Measurements from ENCODE around the gene PCDHB8.
"Not testable (repeated sequence)": the region's sequence is repeated elsewhere in the genome, so short reads cannot be mapped to it uniquely, and the experiment has no call there.

Gene PCDHB8

GRCh38 chr5:141182248-141182647, 4.7 kb downstream of the PCDHB8 start, which contains the start of gene PCDHB16:
TSS of gene PCDHB16 (plus strand) at chr5:141182387. CDS start at chr5:141182560, 173 bp downstream.
- H3K9me3 ChIP-seq (replicated peaks; ENCODE audit: insufficient read depth, low read length): no peaks in the 10 kb centered on the region
- no peak within 1 kb of the TSS for H3K9ac ChIP-seq (ENCODE audit: low read length)
- no peak within 1 kb of the TSS for H3K27ac ChIP-seq (ENCODE audit: low read length)
- no peaks in the 10 kb centered on the region for H3F3A ChIP-seq (ENCODE audit: insufficient read depth, low read length)
- H3K4me3 ChIP-seq (ENCODE audit: low read length): no peak within 1 kb of the TSS
- no peaks in the 10 kb centered on the region for H4K20me1 ChIP-seq (ENCODE audit: insufficient read depth, low read length)
- H3K79me2 ChIP-seq (ENCODE audit: low read length): no peaks in the 10 kb centered on the region
- no peaks in the 10 kb centered on the region for H3K4me1 ChIP-seq (ENCODE audit: low read length)
- no peak within 1 kb of the TSS for H2AFZ ChIP-seq (ENCODE audit: low read length)
- no peaks in the 10 kb centered on the region; the same call in 1 of the 2 replicates for H3K27me3 ChIP-seq (replicated peaks; ENCODE audit: insufficient read depth, low read length)
- H3K9me2 ChIP-seq (replicated peaks; ENCODE audit: insufficient read depth, low read length): no peaks in the 10 kb centered on the region
- no peaks in the 10 kb centered on the region for H3K36me3 ChIP-seq (replicated peaks; ENCODE audit: insufficient read depth, low read length)
- no peak for DNase-seq
- no peak within 1 kb of the TSS for H3K4me2 ChIP-seq (ENCODE audit: low read depth, low read length)
- TF ChIP-seq EZH2 (optimal IDR thresholded peaks at IDR 0.05; ENCODE audit: low read depth, low read length) (no peak), EZH2phosphoT487 (IDR thresholded peaks at IDR 0.05; ENCODE audit: low read length) (no peak), CTCF (IDR thresholded peaks at IDR 0.05; ENCODE audit: low read length) (peak; percentile 40)

GRCh38 chr5:141184117-141184855, 6.7 kb downstream of the PCDHB8 start:
- H3K9me3 ChIP-seq (replicated peaks; ENCODE audit: insufficient read depth, low read length); H3K4me3 ChIP-seq (ENCODE audit: low read length); DNase-seq; H4K20me1 ChIP-seq (ENCODE audit: insufficient read depth, low read length); H3K36me3 ChIP-seq (replicated peaks; ENCODE audit: insufficient read depth, low read length); H3K4me1 ChIP-seq (ENCODE audit: low read length); H3K9ac ChIP-seq (ENCODE audit: low read length); H3K79me2 ChIP-seq (ENCODE audit: low read length); H3K27ac ChIP-seq (ENCODE audit: low read length); H2AFZ ChIP-seq (ENCODE audit: low read length); H3K27me3 ChIP-seq (replicated peaks; ENCODE audit: insufficient read depth, low read length); H3K9me2 ChIP-seq (replicated peaks; ENCODE audit: insufficient read depth, low read length); H3K4me2 ChIP-seq (ENCODE audit: low read depth, low read length); H3F3A ChIP-seq (ENCODE audit: insufficient read depth, low read length): not testable (repeated sequence)

- H3K9me2 ChIP-seq (replicated peaks; ENCODE audit: insufficient read depth, low read length): no peaks in the 10 kb centered on the region
- H3K9ac ChIP-seq (ENCODE audit: low read length): no peak within 1 kb of the TSS; the same call in 1 of the 2 replicates
- H3K4me1 ChIP-seq (ENCODE audit: low read length): no peaks in the 10 kb centered on the region
- peak within 1 kb of the TSS; percentile 20; the same call in 1 of the 2 replicates for H3K4me2 ChIP-seq (ENCODE audit: low read depth, low read length)
- TF ChIP-seq EZH2 (optimal IDR thresholded peaks at IDR 0.05; ENCODE audit: low read depth, low read length) (no peak), CTCF (IDR thresholded peaks at IDR 0.05; ENCODE audit: low read length) (peak; percentile 79)
- H2AFZ ChIP-seq (ENCODE audit: low read length): peak within 1 kb of the TSS; percentile 11; the same call in 1 of the 2 replicates
- H3K4me3 ChIP-seq (ENCODE audit: low read length): peak within 1 kb of the TSS; percentile 34; the same call in 1 of the 2 replicates
- no peaks in the 10 kb centered on the region for H4K20me1 ChIP-seq (ENCODE audit: insufficient read depth, low read length)
- no peaks in the 10 kb centered on the region for H3F3A ChIP-seq (ENCODE audit: insufficient read depth, low read length)
- peak; percentile 69 for DNase-seq
- no peaks in the 10 kb centered on the region for H3K36me3 ChIP-seq (replicated peaks; ENCODE audit: insufficient read depth, low read length)
- H3K27ac ChIP-seq (ENCODE audit: low read length): no peak within 1 kb of the TSS
- no peaks in the 10 kb centered on the region for H3K9me3 ChIP-seq (replicated peaks; ENCODE audit: insufficient read depth, low read length)
- no peaks in the 10 kb centered on the region for H3K27me3 ChIP-seq (replicated peaks; ENCODE audit: insufficient read depth, low read length)
- H3K79me2 ChIP-seq (ENCODE audit: low read length): no peaks in the 10 kb centered on the region
Measured at GRCh38 chr5:141186897-141187512, 9.4 kb downstream of the PCDHB8 start, which contains the start of gene PCDHB9. TSS of gene PCDHB9 (plus strand) at chr5:141187161. CDS start at chr5:141187319, 158 bp downstream.

GRCh38 chr5:141188682-141189081, 11.1 kb downstream of the PCDHB8 start:
- H3K36me3 ChIP-seq (replicated peaks; ENCODE audit: insufficient read depth, low read length); H2AFZ ChIP-seq (ENCODE audit: low read length); H3K4me1 ChIP-seq (ENCODE audit: low read length); H4K20me1 ChIP-seq (ENCODE audit: insufficient read depth, low read length); H3K9me3 ChIP-seq (replicated peaks; ENCODE audit: insufficient read depth, low read length); H3K27me3 ChIP-seq (replicated peaks; ENCODE audit: insufficient read depth, low read length); H3F3A ChIP-seq (ENCODE audit: insufficient read depth, low read length); H3K4me2 ChIP-seq (ENCODE audit: low read depth, low read length); H3K9ac ChIP-seq (ENCODE audit: low read length); DNase-seq; H3K79me2 ChIP-seq (ENCODE audit: low read length); H3K4me3 ChIP-seq (ENCODE audit: low read length); H3K9me2 ChIP-seq (replicated peaks; ENCODE audit: insufficient read depth, low read length); H3K27ac ChIP-seq (ENCODE audit: low read length): not testable (repeated sequence)

- H3K79me2 ChIP-seq (ENCODE audit: low read length); H3K4me3 ChIP-seq (ENCODE audit: low read length); H3K4me1 ChIP-seq (ENCODE audit: low read length); DNase-seq; H3K4me2 ChIP-seq (ENCODE audit: low read depth, low read length); H3K27ac ChIP-seq (ENCODE audit: low read length); H3K9me3 ChIP-seq (replicated peaks; ENCODE audit: insufficient read depth, low read length); H3F3A ChIP-seq (ENCODE audit: insufficient read depth, low read length); H3K9me2 ChIP-seq (replicated peaks; ENCODE audit: insufficient read depth, low read length); H3K36me3 ChIP-seq (replicated peaks; ENCODE audit: insufficient read depth, low read length); H4K20me1 ChIP-seq (ENCODE audit: insufficient read depth, low read length); H2AFZ ChIP-seq (ENCODE audit: low read length); H3K27me3 ChIP-seq (replicated peaks; ENCODE audit: insufficient read depth, low read length); H3K9ac ChIP-seq (ENCODE audit: low read length): not testable (repeated sequence)
Measured at GRCh38 chr5:141189131-141189530, 11.5 kb downstream of the PCDHB8 start.

Measured in MM.1S (cell line).